Liver (tissue), 9 donors: ENCODE data around the gene RPS2. TPM values are rescaled to one million over a fixed set of nuclear protein-coding genes. Genes with fewer than 3 reads are reported as not detected.

Source experiments
- DNase-seq: peaks from one replicate; pipeline ENCODE4 v3.0.0-alpha.2; 2017; ENCODE audit warnings: low spot score
- H3K27ac ChIP-seq, 2 donors: one replicate each; pipeline ENCODE4 v1.7.0; 2013; ENCODE audit warnings: inconsistent platforms in 2 of 2, low read length in 2 of 2, control low read depth in 1 of 2, low read depth in 1 of 2, mild to moderate bottlenecking in 1 of 2
- H3K27me3 ChIP-seq, 4 donors: one replicate each; pipeline versions ENCODE4 v1.6.1 to v1.7.0; 2013; ENCODE audit warnings: low read length in 3 of 4, inconsistent platforms in 1 of 4, mild to moderate bottlenecking in 1 of 4, moderate library complexity in 1 of 4; ENCODE audit not compliant: control insufficient read depth in 4 of 4, insufficient read depth in 4 of 4
- H3K36me3 ChIP-seq, 4 donors: one replicate each; pipeline versions ENCODE4 v1.6.1 to v1.7.0; 2013; ENCODE audit warnings: low read length in 3 of 4, mild to moderate bottlenecking in 3 of 4, low read depth in 1 of 4, moderate library complexity in 1 of 4; ENCODE audit not compliant: control insufficient read depth in 4 of 4, insufficient read depth in 3 of 4
- H3K4me1 ChIP-seq, 4 donors: one replicate each; pipeline versions ENCODE4 v1.6.1 to v1.7.0; 2013; ENCODE audit warnings: low read length in 3 of 4, mild to moderate bottlenecking in 3 of 4, moderate library complexity in 1 of 4; ENCODE audit not compliant: control insufficient read depth in 4 of 4, insufficient read depth in 4 of 4
- H3K4me3 ChIP-seq, 3 donors: one replicate each; pipeline versions ENCODE4 v1.6.1 to v1.7.0; 2013; ENCODE audit warnings: low read length in 3 of 3, control low read depth in 1 of 3, low read depth in 1 of 3, mild to moderate bottlenecking in 1 of 3
- H3K9ac ChIP-seq, 2 donors: one replicate each; pipeline ENCODE4 v1.7.0; 2013; ENCODE audit warnings: low read length in 2 of 2, mild to moderate bottlenecking in 2 of 2, moderate library complexity in 2 of 2, control low read depth in 1 of 2, low read depth in 1 of 2
- H3K9me3 ChIP-seq, 4 donors: one replicate each; pipeline versions ENCODE4 v1.6.1 to v1.7.0; 2013; ENCODE audit warnings: low read length in 3 of 4; ENCODE audit not compliant: control insufficient read depth in 4 of 4
- EGR1 ChIP-seq, 2 donors: IDR thresholded peaks; 2 replicates each; pipeline ENCODE4 v1.6.1; 2016 to 2018; ENCODE audit warnings: antibody characterized with exemption in 2 of 2, low read depth in 2 of 2
- FOXA1 ChIP-seq: IDR thresholded peaks from 2 replicates; pipeline ENCODE4 v1.6.1; 2016; ENCODE audit warnings: antibody characterized with exemption
- FOXA2 ChIP-seq: IDR thresholded peaks from 2 replicates; pipeline ENCODE4 v1.6.1; 2016; ENCODE audit warnings: antibody characterized with exemption
- HNF4A ChIP-seq, 2 donors: conservative IDR thresholded peaks; 2 replicates each; pipeline ENCODE4 v1.6.1; 2016; ENCODE audit warnings: antibody characterized with exemption in 2 of 2, mild to moderate bottlenecking in 2 of 2
- HNF4G ChIP-seq: IDR thresholded peaks from 2 replicates; pipeline ENCODE4 v1.6.1; 2016; ENCODE audit warnings: antibody characterized with exemption
- JUND ChIP-seq, 2 donors: IDR thresholded peaks; 2 replicates each; pipeline ENCODE4 v1.6.1; 2016; ENCODE audit warnings: antibody characterized with exemption in 2 of 2
- NR2F2 ChIP-seq: IDR thresholded peaks from 2 replicates; pipeline ENCODE4 v1.6.1; 2016; ENCODE audit warnings: antibody characterized with exemption
- SP1 ChIP-seq: IDR thresholded peaks from 2 replicates; pipeline ENCODE4 v1.6.1; 2018; ENCODE audit warnings: antibody characterized with exemption, mild to moderate bottlenecking
- TAF1 ChIP-seq: conservative IDR thresholded peaks from 2 replicates; pipeline ENCODE4 v1.6.1; 2016; ENCODE audit warnings: antibody characterized with exemption, mild to moderate bottlenecking
- YY1 ChIP-seq: IDR thresholded peaks from 2 replicates; pipeline ENCODE4 v1.6.1; 2016; ENCODE audit warnings: antibody characterized with exemption, mild to moderate bottlenecking
- WGBS: extraction: QIAGEN DNeasy Blood & Tissue Kit; methylation state at CpG from one replicate; pipeline ENCODE4 v1.1.7; 2013; 5-methylcytosine and 5-hydroxymethylcytosine counted together
- polyA plus RNA-seq, 2 donors: library from polyadenylated mRNA; stranded (reverse) in 1 of 2; unstranded in 1 of 2; fragments of 200-250 nt in 1 of 2; fragments of >200 nt in 1 of 2; fragmentation: Nextera tagmentation in 1 of 2; extraction: Ambion mirVana in 1 of 2; gene quantifications; one replicate each; pipeline versions ENCODE4 v1.2.1 to v1.2.3, GENCODE V29; 2013 to 2015
- total RNA-seq, 2 donors: library from RNA; depleted of rRNA; stranded (reverse); fragments of >200 nt; gene quantifications; one replicate each; pipeline ENCODE4 v1.2.3, GENCODE V29; 2014
- TF ChIP-seq, protein P1 (sequence below): IDR thresholded peaks from 2 replicates; pipeline ENCODE4 v1.6.1; 2016; ENCODE audit warnings: antibody characterized with exemption, mild to moderate bottlenecking
- TF ChIP-seq, protein P2 (sequence below): IDR thresholded peaks from 2 replicates; pipeline ENCODE4 v1.6.1; 2016; ENCODE audit warnings: antibody characterized with exemption
- TF ChIP-seq, protein P3 (sequence below): fragments of 150-350 bp; IDR thresholded peaks from 2 replicates; pipeline ENCODE4 v1.5.1; 2017; ENCODE audit warnings: improper control_type of control experiment, low read depth, low read length; ENCODE audit not compliant: missing input control
- TF ChIP-seq, protein P4 (sequence below): IDR thresholded peaks from 2 replicates; pipeline ENCODE4 v1.6.1; 2016; ENCODE audit warnings: antibody characterized with exemption
- donor health status: healthy.
- donor health status: healthy.
- donor health status: healthy.
- donor health status: healthy.
- donor health status: healthy.

RPS2 gene
- total and polyA plus RNA-seq, 4 donors: 524 to 1,440 (median 940) TPM

DNA sequence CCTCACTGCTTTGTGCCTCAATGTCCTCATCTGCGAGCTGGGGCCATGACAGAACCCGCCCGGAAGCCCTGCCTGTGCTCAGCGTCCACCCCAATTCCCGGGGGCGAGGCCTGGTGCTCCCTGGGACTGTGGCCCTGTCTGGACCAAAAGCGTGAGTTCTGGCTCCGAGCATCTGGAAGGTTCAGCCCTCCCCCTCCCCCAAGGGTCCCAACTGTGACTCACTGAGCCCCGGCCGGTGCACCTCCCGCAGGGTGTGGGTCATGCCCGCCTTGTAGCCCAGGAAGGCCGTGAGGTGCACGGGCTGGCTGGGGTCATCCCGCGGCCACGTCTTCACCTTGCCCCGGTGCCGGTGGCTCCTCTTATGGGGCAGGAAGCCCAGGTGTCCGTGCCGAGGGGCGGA lies 10.9 kb downstream of the RPS2 start:
- TF ChIP-seq FOXA2 (no peak), JUND (IDR thresholded peaks at IDR 0.05) (no peak), NR2F2 (no peak)
- TF ChIP-seq, protein P1, sequence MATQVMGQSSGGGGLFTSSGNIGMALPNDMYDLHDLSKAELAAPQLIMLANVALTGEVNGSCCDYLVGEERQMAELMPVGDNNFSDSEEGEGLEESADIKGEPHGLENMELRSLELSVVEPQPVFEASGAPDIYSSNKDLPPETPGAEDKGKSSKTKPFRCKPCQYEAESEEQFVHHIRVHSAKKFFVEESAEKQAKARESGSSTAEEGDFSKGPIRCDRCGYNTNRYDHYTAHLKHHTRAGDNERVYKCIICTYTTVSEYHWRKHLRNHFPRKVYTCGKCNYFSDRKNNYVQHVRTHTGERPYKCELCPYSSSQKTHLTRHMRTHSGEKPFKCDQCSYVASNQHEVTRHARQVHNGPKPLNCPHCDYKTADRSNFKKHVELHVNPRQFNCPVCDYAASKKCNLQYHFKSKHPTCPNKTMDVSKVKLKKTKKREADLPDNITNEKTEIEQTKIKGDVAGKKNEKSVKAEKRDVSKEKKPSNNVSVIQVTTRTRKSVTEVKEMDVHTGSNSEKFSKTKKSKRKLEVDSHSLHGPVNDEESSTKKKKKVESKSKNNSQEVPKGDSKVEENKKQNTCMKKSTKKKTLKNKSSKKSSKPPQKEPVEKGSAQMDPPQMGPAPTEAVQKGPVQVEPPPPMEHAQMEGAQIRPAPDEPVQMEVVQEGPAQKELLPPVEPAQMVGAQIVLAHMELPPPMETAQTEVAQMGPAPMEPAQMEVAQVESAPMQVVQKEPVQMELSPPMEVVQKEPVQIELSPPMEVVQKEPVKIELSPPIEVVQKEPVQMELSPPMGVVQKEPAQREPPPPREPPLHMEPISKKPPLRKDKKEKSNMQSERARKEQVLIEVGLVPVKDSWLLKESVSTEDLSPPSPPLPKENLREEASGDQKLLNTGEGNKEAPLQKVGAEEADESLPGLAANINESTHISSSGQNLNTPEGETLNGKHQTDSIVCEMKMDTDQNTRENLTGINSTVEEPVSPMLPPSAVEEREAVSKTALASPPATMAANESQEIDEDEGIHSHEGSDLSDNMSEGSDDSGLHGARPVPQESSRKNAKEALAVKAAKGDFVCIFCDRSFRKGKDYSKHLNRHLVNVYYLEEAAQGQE: no peak
- Histone ChIP-seq H3K9ac (no peak overlapping the region), H3K27ac (no peak overlapping the region), H3K27me3 (no peaks in the 10 kb centered on the region), H3K9me3 (no peaks in the 10 kb centered on the region), H3K4me1 (peaks cover under 1 to 3% (median 2%) of the 10 kb centered on the region in 4 donors), H3K36me3 (no peaks in the 10 kb centered on the region), H3K4me3 (no peak overlapping the region)
- no peak for DNase-seq
- 95% methylated on average over 22 of the region's 22 CpGs for WGBS

DNA sequence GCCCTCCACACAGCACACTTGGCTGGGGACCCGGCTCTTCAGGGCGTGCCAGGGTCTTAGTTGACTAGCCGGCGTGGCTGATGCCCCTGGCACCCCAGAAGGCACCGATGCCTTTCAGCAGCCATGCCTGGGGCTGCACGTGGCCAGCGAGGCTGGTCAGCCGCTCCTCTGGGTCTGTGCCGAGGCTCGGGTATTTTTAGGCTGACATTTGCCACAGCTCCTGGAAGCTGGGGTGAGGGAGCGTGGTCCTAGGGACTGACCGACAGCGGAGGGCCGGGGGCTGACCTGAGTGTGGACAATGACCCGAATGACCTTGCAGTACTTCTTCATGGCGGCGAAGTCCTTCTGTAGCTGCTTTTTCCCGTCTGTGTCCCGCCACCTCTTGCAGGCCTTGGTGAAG lies 14.1 kb downstream of the RPS2 start:
- TF ChIP-seq FOXA1: no peak
- TF ChIP-seq, protein P2, sequence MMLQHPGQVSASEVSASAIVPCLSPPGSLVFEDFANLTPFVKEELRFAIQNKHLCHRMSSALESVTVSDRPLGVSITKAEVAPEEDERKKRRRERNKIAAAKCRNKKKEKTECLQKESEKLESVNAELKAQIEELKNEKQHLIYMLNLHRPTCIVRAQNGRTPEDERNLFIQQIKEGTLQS: no peak
- TF ChIP-seq HNF4A (conservative IDR thresholded peaks at IDR 0.05): no peak
- TF ChIP-seq EGR1 (IDR thresholded peaks at IDR 0.05; ENCODE audit: low read depth in 2 of 2): no peak
- TF ChIP-seq, protein P3, sequence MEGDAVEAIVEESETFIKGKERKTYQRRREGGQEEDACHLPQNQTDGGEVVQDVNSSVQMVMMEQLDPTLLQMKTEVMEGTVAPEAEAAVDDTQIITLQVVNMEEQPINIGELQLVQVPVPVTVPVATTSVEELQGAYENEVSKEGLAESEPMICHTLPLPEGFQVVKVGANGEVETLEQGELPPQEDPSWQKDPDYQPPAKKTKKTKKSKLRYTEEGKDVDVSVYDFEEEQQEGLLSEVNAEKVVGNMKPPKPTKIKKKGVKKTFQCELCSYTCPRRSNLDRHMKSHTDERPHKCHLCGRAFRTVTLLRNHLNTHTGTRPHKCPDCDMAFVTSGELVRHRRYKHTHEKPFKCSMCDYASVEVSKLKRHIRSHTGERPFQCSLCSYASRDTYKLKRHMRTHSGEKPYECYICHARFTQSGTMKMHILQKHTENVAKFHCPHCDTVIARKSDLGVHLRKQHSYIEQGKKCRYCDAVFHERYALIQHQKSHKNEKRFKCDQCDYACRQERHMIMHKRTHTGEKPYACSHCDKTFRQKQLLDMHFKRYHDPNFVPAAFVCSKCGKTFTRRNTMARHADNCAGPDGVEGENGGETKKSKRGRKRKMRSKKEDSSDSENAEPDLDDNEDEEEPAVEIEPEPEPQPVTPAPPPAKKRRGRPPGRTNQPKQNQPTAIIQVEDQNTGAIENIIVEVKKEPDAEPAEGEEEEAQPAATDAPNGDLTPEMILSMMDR: no peak
- no peak for TF ChIP-seq NR2F2
- no peak for TF ChIP-seq YY1
- no peak for TF ChIP-seq FOXA2
- TF ChIP-seq, protein P1: no peak
- TF ChIP-seq TAF1: no peak
- TF ChIP-seq JUND (IDR thresholded peaks at IDR 0.05): no peak
- no peak for TF ChIP-seq HNF4G
- no peak for TF ChIP-seq SP1
- TF ChIP-seq, protein P4, sequence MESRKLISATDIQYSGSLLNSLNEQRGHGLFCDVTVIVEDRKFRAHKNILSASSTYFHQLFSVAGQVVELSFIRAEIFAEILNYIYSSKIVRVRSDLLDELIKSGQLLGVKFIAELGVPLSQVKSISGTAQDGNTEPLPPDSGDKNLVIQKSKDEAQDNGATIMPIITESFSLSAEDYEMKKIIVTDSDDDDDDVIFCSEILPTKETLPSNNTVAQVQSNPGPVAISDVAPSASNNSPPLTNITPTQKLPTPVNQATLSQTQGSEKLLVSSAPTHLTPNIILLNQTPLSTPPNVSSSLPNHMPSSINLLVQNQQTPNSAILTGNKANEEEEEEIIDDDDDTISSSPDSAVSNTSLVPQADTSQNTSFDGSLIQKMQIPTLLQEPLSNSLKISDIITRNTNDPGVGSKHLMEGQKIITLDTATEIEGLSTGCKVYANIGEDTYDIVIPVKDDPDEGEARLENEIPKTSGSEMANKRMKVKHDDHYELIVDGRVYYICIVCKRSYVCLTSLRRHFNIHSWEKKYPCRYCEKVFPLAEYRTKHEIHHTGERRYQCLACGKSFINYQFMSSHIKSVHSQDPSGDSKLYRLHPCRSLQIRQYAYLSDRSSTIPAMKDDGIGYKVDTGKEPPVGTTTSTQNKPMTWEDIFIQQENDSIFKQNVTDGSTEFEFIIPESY: no peak
- 90% methylated on average over 19 of the region's 19 CpGs for WGBS
- Histone ChIP-seq H3K9me3 (no peaks in the 10 kb centered on the region), H3K4me1 (no peaks in the 10 kb centered on the region), H3K27ac (no peak overlapping the region), H3K9ac (no peak overlapping the region), H3K4me3 (no peak overlapping the region), H3K27me3 (no peaks in the 10 kb centered on the region), H3K36me3 (no peaks in the 10 kb centered on the region)
- DNase-seq: no peak
